HEK293 (cell line): ENCODE results near the gene MYO1B.

Source experiments
- CTCF ChIA-PET: fragments of 350-600 bp; formaldehyde crosslinking; extraction: SDS; loops from one replicate; lab custom pipeline; 2021; ENCODE audit warnings: antibody characterized with exemption; lab: Yijun Ruan, JAX
- POLR2A ChIA-PET: fragments of 300-600 bp; formaldehyde crosslinking; extraction: SDS; loops from one replicate; lab custom pipeline; 2020; ENCODE audit warnings: antibody characterized with exemption, inconsistent platforms; lab: Yijun Ruan, JAX
- H3K27ac ChIP-seq: fragments of 200-500 bp; sonication (Bioruptor generic); 2 replicates; pipeline ENCODE4 v1.5.1; 2014; ENCODE audit warnings: low read depth, low read length, control low read depth, inconsistent platforms; ENCODE audit errors: extremely low read depth
- H3K36me3 ChIP-seq, 2 experiments: fragments of 200-500 bp in 1 of 2; sonication (Bioruptor generic) in 1 of 2; 1 replicate in 1 of 2; 2 replicates in 1 of 2; pipeline ENCODE4 v1.5.1; 2014 to 2017; ENCODE audit warnings: inconsistent platforms in 2 of 2, low read length in 2 of 2; ENCODE audit not compliant: control insufficient read depth in 2 of 2, insufficient read depth in 1 of 2
- H3K4me1 ChIP-seq: fragments of 200-500 bp; sonication (Bioruptor generic); 2 replicates; pipeline ENCODE4 v1.5.1; 2014; ENCODE audit warnings: mild to moderate bottlenecking, low read length, inconsistent platforms; ENCODE audit not compliant: control insufficient read depth, insufficient read depth
- H3K4me3 ChIP-seq: 2 replicates; pipeline ENCODE4 v1.5.1; 2011; ENCODE audit warnings: low read depth, mild to moderate bottlenecking, control low read depth, low read length, moderate library complexity
- H3K9me3 ChIP-seq: fragments of 200-500 bp; sonication (Bioruptor generic); 2 replicates; pipeline ENCODE4 v1.5.1; 2014; ENCODE audit warnings: low read depth, low read length, inconsistent platforms; ENCODE audit not compliant: control insufficient read depth, insufficient read depth
- FEZF1 ChIP-seq: fragments of 450-650 bp; formaldehyde crosslinking; IDR thresholded peaks from 2 replicates; pipeline ENCODE4 v1.5.1; 2016; ENCODE audit warnings: missing biosample characterization, missing genetic modification characterization
- KLF1 ChIP-seq: fragments of 450-650 bp; formaldehyde crosslinking; IDR thresholded peaks from 2 replicates; pipeline ENCODE4 v1.5.1; 2016; ENCODE audit warnings: missing biosample characterization, missing genetic modification characterization
- KLF10 ChIP-seq: fragments of 450-650 bp; IDR thresholded peaks from 2 replicates; pipeline ENCODE4 v1.5.1; 2018; ENCODE audit warnings: missing biosample characterization, mild to moderate bottlenecking, missing genetic modification characterization
- KLF8 ChIP-seq: fragments of 450-650 bp; formaldehyde crosslinking; IDR thresholded peaks from 2 replicates; pipeline ENCODE4 v1.5.1; 2016; ENCODE audit warnings: missing biosample characterization, missing genetic modification characterization
- TSHZ1 ChIP-seq: fragments of 450-650 bp; formaldehyde crosslinking; IDR thresholded peaks from 2 replicates; pipeline ENCODE4 v1.5.1; 2016; ENCODE audit warnings: missing biosample characterization, missing genetic modification characterization, borderline replicate concordance
- ZBTB21 ChIP-seq: fragments of 450-650 bp; formaldehyde crosslinking; IDR thresholded peaks from 2 replicates; pipeline ENCODE4 v1.5.1; 2017; ENCODE audit warnings: missing biosample characterization, missing genetic modification characterization
- ZNF211 ChIP-seq: fragments of 450-650 bp; formaldehyde crosslinking; IDR thresholded peaks from 2 replicates; pipeline ENCODE4 v1.5.1; 2016; ENCODE audit warnings: low read depth, missing biosample characterization, missing genetic modification characterization
- ZNF394 ChIP-seq: fragments of 450-650 bp; formaldehyde crosslinking; IDR thresholded peaks from 2 replicates; pipeline ENCODE4 v1.5.1; 2016; ENCODE audit warnings: missing biosample characterization, missing genetic modification characterization, mild to moderate bottlenecking, moderate library complexity, borderline replicate concordance
- ZNF473 ChIP-seq: fragments of 450-650 bp; formaldehyde crosslinking; IDR thresholded peaks from 2 replicates; pipeline ENCODE4 v1.5.1; 2017; ENCODE audit warnings: missing biosample characterization, missing genetic modification characterization
- ZNF521 ChIP-seq: fragments of 450-650 bp; formaldehyde crosslinking; IDR thresholded peaks from 2 replicates; pipeline ENCODE4 v1.5.1; 2017; ENCODE audit warnings: missing biosample characterization, mild to moderate bottlenecking, missing genetic modification characterization
- ZNF660 ChIP-seq: fragments of 450-650 bp; IDR thresholded peaks from 2 replicates; pipeline ENCODE4 v1.5.1; 2018; ENCODE audit warnings: missing biosample characterization, mild to moderate bottlenecking, missing genetic modification characterization
- TF ChIP-seq, protein P1 (sequence below): fragments of 450-650 bp; IDR thresholded peaks from 2 replicates; pipeline ENCODE4 v1.5.1; 2018; ENCODE audit warnings: missing biosample characterization, mild to moderate bottlenecking, missing genetic modification characterization
- TF ChIP-seq, protein P2 (sequence below): fragments of 450-650 bp; formaldehyde crosslinking; IDR thresholded peaks from 2 replicates; pipeline ENCODE4 v1.5.1; 2016; ENCODE audit warnings: missing biosample characterization, missing genetic modification characterization
- TF ChIP-seq, protein P3 (sequence below): fragments of 450-650 bp; formaldehyde crosslinking; IDR thresholded peaks from 2 replicates; pipeline ENCODE4 v1.5.1; 2016; ENCODE audit warnings: missing biosample characterization, missing genetic modification characterization

Gene MYO1B

GRCh38 chr2:191245869-191246531 is 796 bp downstream of the MYO1B start (continued):
- TF ChIP-seq KLF8 (tag by site-specific recombination) (0 out of 2 replicates have a peak, but pooled peaks have one; percentile 23), ZNF473 (tag by site-specific recombination) (no peak), ZBTB21 (tag by site-specific recombination) (no peak; the same call in 1 of the 2 replicates), KLF1 (tag by site-specific recombination) (no peak), ZNF660 (tag by site-specific recombination) (no peak), TSHZ1 (tag by site-specific recombination) (no peak; the same call in 1 of the 2 replicates), ZNF521 (no peak), KLF10 (tag by site-specific recombination) (no peak), ZNF211 (tag by site-specific recombination) (no peak)
- TF ChIP-seq, protein P1, sequence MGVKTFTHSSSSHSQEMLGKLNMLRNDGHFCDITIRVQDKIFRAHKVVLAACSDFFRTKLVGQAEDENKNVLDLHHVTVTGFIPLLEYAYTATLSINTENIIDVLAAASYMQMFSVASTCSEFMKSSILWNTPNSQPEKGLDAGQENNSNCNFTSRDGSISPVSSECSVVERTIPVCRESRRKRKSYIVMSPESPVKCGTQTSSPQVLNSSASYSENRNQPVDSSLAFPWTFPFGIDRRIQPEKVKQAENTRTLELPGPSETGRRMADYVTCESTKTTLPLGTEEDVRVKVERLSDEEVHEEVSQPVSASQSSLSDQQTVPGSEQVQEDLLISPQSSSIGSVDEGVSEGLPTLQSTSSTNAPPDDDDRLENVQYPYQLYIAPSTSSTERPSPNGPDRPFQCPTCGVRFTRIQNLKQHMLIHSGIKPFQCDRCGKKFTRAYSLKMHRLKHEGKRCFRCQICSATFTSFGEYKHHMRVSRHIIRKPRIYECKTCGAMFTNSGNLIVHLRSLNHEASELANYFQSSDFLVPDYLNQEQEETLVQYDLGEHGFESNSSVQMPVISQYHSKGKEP = no peak
- TF ChIP-seq, protein P2, sequence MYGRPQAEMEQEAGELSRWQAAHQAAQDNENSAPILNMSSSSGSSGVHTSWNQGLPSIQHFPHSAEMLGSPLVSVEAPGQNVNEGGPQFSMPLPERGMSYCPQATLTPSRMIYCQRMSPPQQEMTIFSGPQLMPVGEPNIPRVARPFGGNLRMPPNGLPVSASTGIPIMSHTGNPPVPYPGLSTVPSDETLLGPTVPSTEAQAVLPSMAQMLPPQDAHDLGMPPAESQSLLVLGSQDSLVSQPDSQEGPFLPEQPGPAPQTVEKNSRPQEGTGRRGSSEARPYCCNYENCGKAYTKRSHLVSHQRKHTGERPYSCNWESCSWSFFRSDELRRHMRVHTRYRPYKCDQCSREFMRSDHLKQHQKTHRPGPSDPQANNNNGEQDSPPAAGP (tag by site-specific recombination) = peak; percentile 54; the same call in 1 of the 2 replicates

DNA sequence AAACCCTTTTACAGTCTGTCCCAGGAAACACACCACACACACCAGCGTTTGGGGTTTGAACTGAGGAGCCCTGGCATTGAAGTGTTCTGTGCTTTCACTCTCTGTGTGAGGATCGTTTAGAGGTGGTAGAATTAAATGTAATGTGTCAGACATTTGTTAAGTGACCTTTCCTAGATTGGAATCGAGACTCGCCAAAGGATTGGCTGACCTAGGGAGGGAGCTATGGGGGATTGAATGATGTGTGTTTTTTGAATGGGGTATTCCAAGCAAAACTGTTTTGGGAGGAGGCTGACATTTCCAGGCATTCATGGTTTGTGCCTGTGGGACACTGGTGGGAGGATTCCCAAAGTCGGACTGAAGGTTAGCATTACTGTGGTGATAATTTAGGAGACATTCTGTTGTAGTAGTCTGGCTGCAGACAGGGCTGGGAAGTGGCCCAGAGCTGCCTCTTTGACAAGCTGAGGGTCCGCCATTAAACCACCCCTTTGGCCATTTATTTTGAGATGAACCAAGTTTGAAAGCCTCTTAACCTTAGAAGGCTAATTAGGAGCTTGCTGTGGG is 1.7 kb downstream of the MYO1B start:
- no peaks in the 10 kb centered on the region for H3K9me3 ChIP-seq
- H3K4me3 ChIP-seq = no peak overlapping the region
- CTCF ChIA-PET = interaction anchor here (0.6 to 1.2 kb wide), 6 partner anchors 15 to 307 kb away, joined by 3 to 6 read pairs (median 4); no protein-coding TSS in a partner anchor
- POLR2A ChIA-PET = interaction anchor here (0.5 to 1.3 kb wide), 5 partner anchors 10 to 366 kb away, joined by 3 to 8 read pairs (median 4); no protein-coding TSS in a partner anchor
- peaks cover 36% of the 10 kb centered on the region for H3K4me1 ChIP-seq
- no peak overlapping the region; the same call in 1 of the 2 replicates for H3K27ac ChIP-seq
- no peaks in the 10 kb centered on the region for H3K36me3 ChIP-seq
- TF ChIP-seq, protein P3, sequence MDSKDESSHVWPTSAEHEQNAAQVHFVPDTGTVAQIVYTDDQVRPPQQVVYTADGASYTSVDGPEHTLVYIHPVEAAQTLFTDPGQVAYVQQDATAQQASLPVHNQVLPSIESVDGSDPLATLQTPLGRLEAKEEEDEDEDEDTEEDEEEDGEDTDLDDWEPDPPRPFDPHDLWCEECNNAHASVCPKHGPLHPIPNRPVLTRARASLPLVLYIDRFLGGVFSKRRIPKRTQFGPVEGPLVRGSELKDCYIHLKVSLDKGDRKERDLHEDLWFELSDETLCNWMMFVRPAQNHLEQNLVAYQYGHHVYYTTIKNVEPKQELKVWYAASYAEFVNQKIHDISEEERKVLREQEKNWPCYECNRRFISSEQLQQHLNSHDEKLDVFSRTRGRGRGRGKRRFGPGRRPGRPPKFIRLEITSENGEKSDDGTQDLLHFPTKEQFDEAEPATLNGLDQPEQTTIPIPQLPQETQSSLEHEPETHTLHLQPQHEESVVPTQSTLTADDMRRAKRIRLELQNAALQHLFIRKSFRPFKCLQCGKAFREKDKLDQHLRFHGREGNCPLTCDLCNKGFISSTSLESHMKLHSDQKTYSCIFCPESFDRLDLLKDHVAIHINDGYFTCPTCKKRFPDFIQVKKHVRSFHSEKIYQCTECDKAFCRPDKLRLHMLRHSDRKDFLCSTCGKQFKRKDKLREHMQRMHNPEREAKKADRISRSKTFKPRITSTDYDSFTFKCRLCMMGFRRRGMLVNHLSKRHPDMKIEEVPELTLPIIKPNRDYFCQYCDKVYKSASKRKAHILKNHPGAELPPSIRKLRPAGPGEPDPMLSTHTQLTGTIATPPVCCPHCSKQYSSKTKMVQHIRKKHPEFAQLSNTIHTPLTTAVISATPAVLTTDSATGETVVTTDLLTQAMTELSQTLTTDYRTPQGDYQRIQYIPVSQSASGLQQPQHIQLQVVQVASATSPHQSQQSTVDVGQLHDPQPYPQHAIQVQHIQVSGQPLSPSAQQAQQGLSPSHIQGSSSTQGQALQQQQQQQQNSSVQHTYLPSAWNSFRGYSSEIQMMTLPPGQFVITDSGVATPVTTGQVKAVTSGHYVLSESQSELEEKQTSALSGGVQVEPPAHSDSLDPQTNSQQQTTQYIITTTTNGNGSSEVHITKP (tag by site-specific recombination) = peak; percentile 79
- TF ChIP-seq FEZF1 (tag by site-specific recombination) (peak; percentile 57), ZNF394 (no peak)
